Astrocyte (in vitro differentiated cells and primary cell): Measurements from ENCODE around the gene NDUFS8. TPM values are rescaled to one million over a fixed set of nuclear protein-coding genes. Genes with fewer than 3 reads are reported as not detected.

Source experiments
- DNase-seq: peaks from one replicate; pipeline ENCODE4 v3.0.0-alpha.2; 2010; ENCODE audit warnings: low read depth
- FAIRE-seq: peaks from 2 replicates; lab custom pipeline; 2011; peaks lifted over from hg19 to GRCh38; lab: Jason Lieb, UNC
- H2AFZ ChIP-seq: 2 replicates; pipeline ENCODE4 v1.6.0; 2012; ENCODE audit warnings: low read depth, low read length, inconsistent platforms
- H3K27ac ChIP-seq: 2 replicates; pipeline ENCODE4 v1.5.1; 2011; ENCODE audit warnings: low read depth, low read length, inconsistent platforms
- H3K27me3 ChIP-seq: 2 replicates; pipeline ENCODE4 v1.6.0; 2011; ENCODE audit warnings: low read length, inconsistent platforms; ENCODE audit not compliant: insufficient read depth
- H3K36me3 ChIP-seq: 2 replicates; pipeline ENCODE4 v1.5.1; 2011; ENCODE audit warnings: low read length, inconsistent platforms; ENCODE audit not compliant: insufficient read depth
- H3K4me1 ChIP-seq: 2 replicates; pipeline ENCODE4 v1.5.1; 2011; ENCODE audit warnings: low read length, inconsistent platforms; ENCODE audit not compliant: insufficient read depth
- H3K4me2 ChIP-seq: 2 replicates; pipeline ENCODE4 v1.6.0; 2012; ENCODE audit warnings: low read length, inconsistent platforms
- H3K4me3 ChIP-seq: 2 replicates; pipeline ENCODE4 v1.5.1; 2011; ENCODE audit warnings: low read depth, mild to moderate bottlenecking, low read length, inconsistent platforms; ENCODE audit not compliant: insufficient read depth
- H3K79me2 ChIP-seq: 2 replicates; pipeline ENCODE4 v1.6.0; 2012; ENCODE audit warnings: mild to moderate bottlenecking, low read length, inconsistent platforms; ENCODE audit not compliant: insufficient read depth
- H3K9ac ChIP-seq: 2 replicates; pipeline ENCODE4 v1.6.0; 2012; ENCODE audit warnings: mild to moderate bottlenecking, low read length, inconsistent platforms
- H3K9me3 ChIP-seq: 2 replicates; pipeline ENCODE4 v1.5.1; 2012; ENCODE audit warnings: low read depth, mild to moderate bottlenecking, low read length, inconsistent platforms; ENCODE audit not compliant: insufficient read depth
- H4K20me1 ChIP-seq: 2 replicates; pipeline ENCODE4 v1.6.0; 2012; ENCODE audit warnings: low read length, inconsistent platforms; ENCODE audit not compliant: insufficient read depth
- H3K27ac Mint-ChIP-seq: one replicate; pipeline ENCODE4 v1.8.0; 2021; ENCODE audit warnings: mild to moderate bottlenecking, mixed read lengths; ENCODE audit not compliant: unreplicated experiment
- H3K27me3 Mint-ChIP-seq: one replicate; pipeline ENCODE4 v1.8.0; 2021; ENCODE audit warnings: low read depth, mixed read lengths; ENCODE audit not compliant: unreplicated experiment
- H3K36me3 Mint-ChIP-seq: one replicate; pipeline ENCODE4 v1.8.0; 2021; ENCODE audit warnings: low read depth, mixed read lengths; ENCODE audit not compliant: unreplicated experiment
- H3K4me1 Mint-ChIP-seq: one replicate; pipeline ENCODE4 v1.8.0; 2021; ENCODE audit warnings: low read depth, mixed read lengths; ENCODE audit not compliant: unreplicated experiment
- H3K4me3 Mint-ChIP-seq: one replicate; pipeline ENCODE4 v1.8.0; 2021; ENCODE audit warnings: mild to moderate bottlenecking, moderate library complexity, mixed read lengths; ENCODE audit not compliant: unreplicated experiment
- H3K9me3 Mint-ChIP-seq: one replicate; pipeline ENCODE4 v1.8.0; 2021; ENCODE audit warnings: mild to moderate bottlenecking, mixed read lengths; ENCODE audit not compliant: unreplicated experiment
- EZH2 ChIP-seq: IDR thresholded peaks from 2 replicates; pipeline ENCODE4 v1.6.1; 2012; ENCODE audit warnings: mild to moderate bottlenecking, low read length, inconsistent platforms; ENCODE audit not compliant: insufficient read depth
- total RNA-seq: library from RNA; stranded (reverse); gene quantifications from 2 replicates; pipeline ENCODE4 v1.2.1, GENCODE V29; 2021
- TF ChIP-seq, protein P1 (sequence below): IDR thresholded peaks from 2 replicates; pipeline ENCODE4 v1.5.1; 2011; ENCODE audit warnings: low read depth, mild to moderate bottlenecking, inconsistent platforms, low read length, moderate library complexity; ENCODE audit not compliant: insufficient read depth

NDUFS8 gene
- total RNA-seq, 1 donor from 2014 or later = 159 TPM

DNA sequence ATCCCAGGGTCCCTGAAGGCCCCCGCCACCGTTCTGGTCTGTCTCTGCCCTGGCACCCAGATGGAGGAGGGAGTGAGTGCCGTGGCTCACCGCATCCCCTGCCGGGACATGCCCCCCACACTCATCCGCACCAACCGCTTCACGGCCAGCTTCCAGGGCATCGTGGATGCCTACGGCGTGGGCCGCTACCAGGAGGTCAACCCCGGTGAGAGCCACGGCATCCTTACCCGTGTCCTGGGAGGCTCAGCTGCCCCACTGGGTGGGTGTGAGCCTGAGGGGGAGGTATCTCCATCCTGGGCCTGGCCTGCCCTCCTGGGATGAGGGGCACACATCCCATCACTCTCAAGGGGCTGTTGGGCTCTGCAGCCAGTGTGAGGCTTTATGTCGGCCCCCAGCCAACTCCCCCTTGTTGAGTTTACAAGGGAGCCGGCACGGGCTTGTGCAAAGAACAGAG lies 14.4 kb downstream of the NDUFS8 start:
- Mint-ChIP-seq H3K27me3 (no peaks in the 10 kb centered on the region), H3K27ac (no peak overlapping the region), H3K9me3 (no peaks in the 10 kb centered on the region), H3K4me1 (peaks cover 2% of the 10 kb centered on the region), H3K4me3 (no peak overlapping the region), H3K36me3 (peaks cover 2% of the 10 kb centered on the region)
- no peak overlapping the region for H3K4me2 ChIP-seq
- H3K27ac ChIP-seq = no peak overlapping the region
- no peaks in the 10 kb centered on the region for H3K36me3 ChIP-seq
- H3K79me2 ChIP-seq = peaks cover 20% of the 10 kb centered on the region
- H3K4me1 ChIP-seq = peaks cover 24% of the 10 kb centered on the region
- FAIRE-seq (no peak), DNase-seq (no peak)
- H4K20me1 ChIP-seq = peaks cover 34% of the 10 kb centered on the region
- H3K9me3 ChIP-seq = no peaks in the 10 kb centered on the region
- no peak for TF ChIP-seq EZH2
- TF ChIP-seq, protein P1, sequence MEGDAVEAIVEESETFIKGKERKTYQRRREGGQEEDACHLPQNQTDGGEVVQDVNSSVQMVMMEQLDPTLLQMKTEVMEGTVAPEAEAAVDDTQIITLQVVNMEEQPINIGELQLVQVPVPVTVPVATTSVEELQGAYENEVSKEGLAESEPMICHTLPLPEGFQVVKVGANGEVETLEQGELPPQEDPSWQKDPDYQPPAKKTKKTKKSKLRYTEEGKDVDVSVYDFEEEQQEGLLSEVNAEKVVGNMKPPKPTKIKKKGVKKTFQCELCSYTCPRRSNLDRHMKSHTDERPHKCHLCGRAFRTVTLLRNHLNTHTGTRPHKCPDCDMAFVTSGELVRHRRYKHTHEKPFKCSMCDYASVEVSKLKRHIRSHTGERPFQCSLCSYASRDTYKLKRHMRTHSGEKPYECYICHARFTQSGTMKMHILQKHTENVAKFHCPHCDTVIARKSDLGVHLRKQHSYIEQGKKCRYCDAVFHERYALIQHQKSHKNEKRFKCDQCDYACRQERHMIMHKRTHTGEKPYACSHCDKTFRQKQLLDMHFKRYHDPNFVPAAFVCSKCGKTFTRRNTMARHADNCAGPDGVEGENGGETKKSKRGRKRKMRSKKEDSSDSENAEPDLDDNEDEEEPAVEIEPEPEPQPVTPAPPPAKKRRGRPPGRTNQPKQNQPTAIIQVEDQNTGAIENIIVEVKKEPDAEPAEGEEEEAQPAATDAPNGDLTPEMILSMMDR = no peak
- no peaks in the 10 kb centered on the region for H3K27me3 ChIP-seq
- no peak overlapping the region for H2AFZ ChIP-seq
- H3K9ac ChIP-seq = no peak overlapping the region
- H3K4me3 ChIP-seq = no peak overlapping the region

DNA sequence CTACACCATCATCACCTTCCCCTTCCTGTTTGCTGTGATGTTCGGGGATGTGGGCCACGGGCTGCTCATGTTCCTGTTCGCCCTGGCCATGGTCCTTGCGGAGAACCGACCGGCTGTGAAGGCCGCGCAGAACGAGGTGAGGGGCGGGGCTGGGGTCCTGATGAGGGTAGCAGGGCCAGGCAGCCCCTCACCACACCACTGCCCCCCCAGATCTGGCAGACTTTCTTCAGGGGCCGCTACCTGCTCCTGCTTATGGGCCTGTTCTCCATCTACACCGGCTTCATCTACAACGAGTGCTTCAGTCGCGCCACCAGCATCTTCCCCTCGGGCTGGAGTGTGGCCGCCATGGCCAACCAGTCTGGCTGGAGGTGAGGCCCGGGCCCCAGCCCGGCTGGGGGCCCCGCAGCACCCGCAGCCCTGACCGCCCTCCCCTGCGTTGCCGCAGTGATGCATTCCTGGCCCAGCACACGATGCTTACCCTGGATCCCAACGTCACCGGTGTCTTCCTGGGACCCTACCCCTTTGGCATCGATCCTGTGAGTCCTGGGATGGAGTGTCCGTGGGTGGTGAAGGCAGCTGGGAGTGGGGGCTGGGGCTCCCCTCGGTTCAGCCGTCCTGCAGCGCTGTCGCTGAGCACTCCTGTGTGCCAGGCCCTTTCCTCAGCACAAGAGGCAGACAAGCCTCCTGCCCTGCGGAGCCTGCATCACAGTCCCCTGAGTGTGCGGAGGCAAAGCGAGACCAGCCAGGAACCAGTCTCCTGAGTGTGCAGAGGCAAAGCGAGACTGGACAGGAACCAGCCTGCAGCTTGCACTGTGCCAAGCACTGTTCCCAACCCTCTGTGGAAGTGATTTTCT lies 17.2 kb downstream of the NDUFS8 start:
- Mint-ChIP-seq H3K27ac (no peak overlapping the region), H3K9me3 (no peaks in the 10 kb centered on the region), H3K4me1 (peaks cover 8% of the 10 kb centered on the region)

More for the DNA sequence above, 17.2 kb downstream of the NDUFS8 start:
- Histone ChIP-seq H3K36me3 (no peaks in the 10 kb centered on the region), H3K9ac (no peak overlapping the region), H3K4me3 (no peak overlapping the region), H3K27ac (no peak overlapping the region), H4K20me1 (peaks cover 45% of the 10 kb centered on the region), H3K27me3 (no peaks in the 10 kb centered on the region), H3K79me2 (no peaks in the 10 kb centered on the region), H3K4me1 (peaks cover 11% of the 10 kb centered on the region), H2AFZ (no peak overlapping the region), H3K9me3 (no peaks in the 10 kb centered on the region), H3K4me2 (no peak overlapping the region)
- Mint-ChIP-seq H3K4me3 (no peak overlapping the region), H3K27me3 (no peaks in the 10 kb centered on the region), H3K36me3 (peaks cover 6% of the 10 kb centered on the region)
- TF ChIP-seq, protein P1 = no peak
- no peak for TF ChIP-seq EZH2
- FAIRE-seq (no peak), DNase-seq (no peak)
